Adrenal gland (tissue), 12 donors: Measurements from ENCODE around the gene ANO2. TPM values are rescaled to one million over a fixed set of nuclear protein-coding genes. Genes with fewer than 3 reads are reported as not detected.

ENCODE experiments used
- DNase-seq, 7 donors: peaks; one replicate each; pipeline ENCODE4 v3.0.0-alpha.2; 2019 to 2020
- H3K27ac ChIP-seq, 5 donors: fragments of 200-600 bp; sonication (generic) in 4 of 5; 1 replicate in 3 of 5; 2 replicates in 2 of 5; pipeline versions ENCODE4 v1.5.1 to v1.8.0; 2016 to 2020; ENCODE audit warnings: mild to moderate bottlenecking in 1 of 5
- H3K27me3 ChIP-seq: fragments of 200-600 bp; 2 replicates; pipeline ENCODE4 v1.8.0; 2021
- H3K36me3 ChIP-seq, 2 donors: fragments of 200-600 bp; replicated peaks in 1 of 2; 1 replicate in 1 of 2; 2 replicates in 1 of 2; pipeline versions ENCODE4 v1.5.1 to v1.8.0; 2018 to 2022
- H3K4me1 ChIP-seq, 2 donors: fragments of 200-600 bp; replicated peaks in 1 of 2; 1 replicate in 1 of 2; 2 replicates in 1 of 2; pipeline versions ENCODE4 v1.5.1 to v1.8.0; 2018 to 2021
- H3K4me3 ChIP-seq, 4 donors: fragments of 200-600 bp; sonication (generic) in 3 of 4; one replicate each; pipeline ENCODE4 v1.5.1; 2016 to 2018
- H3K9me3 ChIP-seq, 3 donors: fragments of 200-600 bp; sonication (generic) in 1 of 3; replicated peaks in 1 of 3; 1 replicate in 2 of 3; 2 replicates in 1 of 3; pipeline versions ENCODE4 v1.5.1 to v1.8.0; 2016 to 2021
- CTCF ChIP-seq, 6 experiments: fragments of 450-650 bp in 4 of 6; fragments of 200-600 bp in 2 of 6; sonication (generic) in 1 of 6; IDR thresholded peaks; 1 replicate in 5 of 6; 2 replicates in 1 of 6; pipeline versions ENCODE4 v1.5.1 to v1.8.0; 2016 to 2021; ENCODE audit warnings: antibody characterized with exemption in 6 of 6, mild to moderate bottlenecking in 2 of 6, moderate library complexity in 1 of 6
- POLR2A ChIP-seq, 2 donors: fragments of 450-650 bp; IDR thresholded peaks; one replicate each; pipeline ENCODE4 v1.6.1; 2017; ENCODE audit warnings: antibody characterized with exemption in 2 of 2, mild to moderate bottlenecking in 2 of 2, moderate library complexity in 1 of 2
- WGBS, 4 donors: extraction: QIAGEN DNeasy Blood & Tissue Kit in 2 of 4; methylation state at CpG; one replicate each; pipeline versions ENCODE4 v1.1.5 to v1.1.7; 2013 to 2017; 5-methylcytosine and 5-hydroxymethylcytosine counted together
- intact Hi-C, 2 donors: fragments of 100-400 bp; cut with DNase I; formaldehyde crosslinking; loops; one replicate each; pipeline versions ENCODE4 v1.14.1 to v1.15.0; 2022 to 2023
- polyA plus RNA-seq, 3 donors: library from polyadenylated mRNA; stranded (reverse); fragments of 200-250 nt in 2 of 3; fragments of 350-450 nt in 1 of 3; fragmentation: Illumina TruSeq in 1 of 3; extraction: RNeasy Lipid Tissue Mini Kit (QIAGEN cat#74804) in 1 of 3; gene quantifications; one replicate each; pipeline ENCODE4 v1.2.3, GENCODE V29; 2013 to 2014
- total RNA-seq, 9 donors: library from RNA; depleted of rRNA in 4 of 9; stranded (reverse); fragments of >200 nt in 4 of 9; fragments of 120-200 nt in 1 of 9; fragmentation: NEBNext Ultra II Directional in 1 of 9; extraction: Animal tissue kit (Norgen Biotek cat#: 25700) in 1 of 9; gene quantifications; one replicate each; pipeline versions ENCODE4 v1.1.0 to v1.2.4, GENCODE V29; 2013 to 2023
- donor health status: healthy with polysubstance abuse.
- donor health status: Bipolar disorder and iron deficiency.
- donor health status: DM: yes; HTN: yes; CAD: no.
- donor health status: DM: no; HTN: no; CAD: no.
- donor health status: DM: no; HTN: no; CAD: no.
- donor health status: DM: yes; HTN: yes; CAD: no.

ANO2 gene
- total and polyA plus RNA-seq, 12 donors: 0.17 to 1.8 (median 0.88) TPM; not detected in 1

- TF ChIP-seq POLR2A (IDR thresholded peaks at IDR 0.05): no peak
- no peak for TF ChIP-seq CTCF (IDR thresholded peaks at IDR 0.05)
- Histone ChIP-seq H3K27ac (no peak overlapping the region), H3K4me3 (no peak overlapping the region), H3K36me3 (no peaks in the 10 kb centered on the region), H3K4me1 (peaks cover 0 to 8% of the 10 kb centered on the region in 2 donors), H3K9me3 (no peaks in the 10 kb centered on the region), H3K27me3 (peaks cover 29% of the 10 kb centered on the region)
- WGBS, 4 donors: 68 to 72% (median 69%) methylated on average over 2 of the region's 2 CpGs
- intact Hi-C loops: no loop called here
- DNase-seq: no peak
Observed at GRCh38 chr12:5946388-5946787, 1.3 kb upstream of the ANO2 start.

- Histone ChIP-seq H3K27ac (no peak overlapping the region), H3K36me3 (no peaks in the 10 kb centered on the region), H3K9me3 (no peaks in the 10 kb centered on the region), H3K27me3 (peaks cover 36% of the 10 kb centered on the region), H3K4me1 (peaks cover 0 to 8% of the 10 kb centered on the region in 2 donors), H3K4me3 (peak overlapping the region in 1 of 4 donors; percentile 42)
- 17 to 24% (median 19%) methylated on average over 12 of the region's 12 CpGs for WGBS, 4 donors
- no peak for DNase-seq
- intact Hi-C loops: no loop called here
- no peak for TF ChIP-seq POLR2A (IDR thresholded peaks at IDR 0.05)
Observed at GRCh38 chr12:5944688-5945070, 380 bp downstream of the ANO2 start.

GRCh38 chr12:5944053-5944452 is 1.0 kb downstream of the ANO2 start:
- Histone ChIP-seq H3K27me3 (peaks cover 31% of the 10 kb centered on the region), H3K36me3 (no peaks in the 10 kb centered on the region)
- intact Hi-C loops: no loop called here

DNA sequence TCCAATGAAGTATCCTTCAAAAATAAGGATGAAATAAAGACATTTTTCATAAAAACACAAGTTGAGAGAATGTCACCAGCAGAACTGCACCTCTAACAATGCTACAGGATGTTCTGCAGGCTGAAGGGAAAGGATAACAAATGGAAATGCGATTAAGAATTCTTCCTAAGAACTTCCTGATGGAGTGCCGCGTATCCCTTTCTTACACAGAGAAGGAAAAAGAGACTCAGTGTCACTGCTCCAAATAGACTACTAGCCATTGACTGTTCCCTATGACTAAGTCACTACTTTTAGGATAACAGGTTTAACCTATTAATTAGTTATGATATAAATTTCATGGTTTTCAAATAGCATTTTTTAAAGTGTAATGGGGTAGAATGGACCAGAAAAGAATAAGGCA is 3.2 kb downstream of the ANO2 start:
- H3K36me3 ChIP-seq: no peaks in the 10 kb centered on the region
- intact Hi-C loops: no loop called here
- peaks cover 0 to 8% of the 10 kb centered on the region in 2 donors for H3K4me1 ChIP-seq
- no peak for DNase-seq
- peaks cover 30% of the 10 kb centered on the region for H3K27me3 ChIP-seq
- H3K27ac ChIP-seq: no peak overlapping the region
- no peaks in the 10 kb centered on the region for H3K9me3 ChIP-seq
- TF ChIP-seq CTCF (IDR thresholded peaks at IDR 0.05) (no peak), POLR2A (IDR thresholded peaks at IDR 0.05) (no peak)
- WGBS, 4 donors: 68 to 82% (median 78%) methylated on average over 3 of the region's 3 CpGs
- H3K4me3 ChIP-seq: no peak overlapping the region

More at GRCh38 chr12:5944053-5944452, 1.0 kb downstream of the ANO2 start:
- Histone ChIP-seq H3K4me3 (no peak overlapping the region), H3K27ac (no peak overlapping the region), H3K9me3 (no peaks in the 10 kb centered on the region), H3K4me1 (peaks cover 0 to 8% of the 10 kb centered on the region in 2 donors)
- WGBS, 4 donors: 77 to 82% (median 80%) methylated on average over 7 to 8 of the region's 8 CpGs
- TF ChIP-seq POLR2A (IDR thresholded peaks at IDR 0.05) (no peak), CTCF (IDR thresholded peaks at IDR 0.05) (no peak)
- no peak for DNase-seq

GRCh38 chr12:5927732-5928516 is 17.1 kb downstream of the ANO2 start:
- no peaks in the 10 kb centered on the region for H3K4me1 ChIP-seq
- H3K4me3 ChIP-seq: no peak overlapping the region
- peaks cover 6% of the 10 kb centered on the region for H3K27me3 ChIP-seq
- intact Hi-C loops: no loop called here
- WGBS, 4 donors: 70 to 78% (median 73%) methylated on average over 4 of the region's 4 CpGs
- no peaks in the 10 kb centered on the region for H3K9me3 ChIP-seq
- no peak overlapping the region for H3K27ac ChIP-seq
- no peaks in the 10 kb centered on the region for H3K36me3 ChIP-seq
- no peak for DNase-seq
- TF ChIP-seq CTCF (IDR thresholded peaks at IDR 0.05): no peak
- no peak for TF ChIP-seq POLR2A (IDR thresholded peaks at IDR 0.05)
